SHP77 (cell line): ENCODE results near the gene BABAM2.
"Not testable (repeated sequence)": the region's sequence is repeated elsewhere in the genome, so short reads cannot be mapped to it uniquely, and the experiment has no call there.

Source experiments
- DNase-seq, 2 experiments: peaks; one replicate each; lab custom pipeline; 2025; lab: John Stamatoyannopoulos, UW

BABAM2 gene

GRCh38 chr2:28361991-28362710 lies 471.6 kb downstream of the BABAM2 start:
- DNase-seq = no peak

DNA sequence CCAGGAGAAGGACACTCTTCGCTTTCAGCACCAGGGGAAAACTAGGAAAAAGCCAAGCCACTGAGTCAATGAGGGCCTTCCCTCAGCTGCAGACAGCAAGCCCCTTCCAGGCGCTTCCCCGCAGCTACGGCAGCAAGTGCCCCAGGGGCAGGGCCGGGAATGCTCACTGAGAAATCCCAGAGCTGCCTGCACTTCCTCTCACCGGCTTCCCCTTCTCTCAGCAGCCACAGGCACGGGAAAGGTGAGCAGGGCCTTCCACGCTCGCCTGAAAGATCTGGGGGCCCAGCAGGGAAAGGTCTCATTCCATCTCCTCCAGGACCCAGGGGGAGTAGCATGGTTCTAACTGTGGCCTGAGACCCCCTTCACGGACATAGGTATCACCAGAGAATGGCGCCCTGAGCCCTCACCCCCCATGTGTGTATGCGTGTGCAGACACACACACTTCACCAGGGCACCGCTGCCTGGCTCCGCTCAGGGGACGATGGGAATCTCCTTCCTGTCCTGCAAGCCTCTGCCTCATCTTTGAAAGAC lies 472.5 kb downstream of the BABAM2 start:
- no peak for DNase-seq

DNA sequence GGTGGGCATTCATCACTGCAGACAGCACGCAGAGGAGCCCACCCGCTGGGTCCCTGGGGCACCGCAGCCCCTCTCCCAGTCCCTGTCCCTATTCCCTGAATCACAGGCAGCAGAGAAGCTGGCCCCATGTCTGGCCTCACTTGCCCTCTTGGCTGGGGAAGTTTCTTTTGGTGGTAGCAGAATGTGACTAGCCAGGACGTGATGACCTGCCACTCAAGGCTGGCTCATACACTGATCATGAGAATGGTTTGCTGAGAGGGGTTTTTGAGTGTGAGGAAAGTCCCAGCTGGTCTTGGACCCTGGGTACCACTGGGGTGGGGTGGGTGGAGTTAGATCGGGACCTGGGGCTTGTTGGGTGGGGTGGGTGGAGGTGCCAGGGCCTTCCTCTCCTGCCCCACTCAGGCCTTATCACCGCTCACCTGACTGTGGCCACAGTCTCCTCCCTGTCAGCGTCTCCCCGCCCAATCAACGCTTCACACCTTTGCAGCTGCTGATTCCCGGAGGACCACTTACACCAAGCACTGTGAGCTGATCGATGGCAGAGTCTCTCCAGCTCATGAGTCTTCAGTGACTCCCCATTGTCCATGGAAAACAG lies 473.3 kb downstream of the BABAM2 start:
- DNase-seq = no peak

DNA sequence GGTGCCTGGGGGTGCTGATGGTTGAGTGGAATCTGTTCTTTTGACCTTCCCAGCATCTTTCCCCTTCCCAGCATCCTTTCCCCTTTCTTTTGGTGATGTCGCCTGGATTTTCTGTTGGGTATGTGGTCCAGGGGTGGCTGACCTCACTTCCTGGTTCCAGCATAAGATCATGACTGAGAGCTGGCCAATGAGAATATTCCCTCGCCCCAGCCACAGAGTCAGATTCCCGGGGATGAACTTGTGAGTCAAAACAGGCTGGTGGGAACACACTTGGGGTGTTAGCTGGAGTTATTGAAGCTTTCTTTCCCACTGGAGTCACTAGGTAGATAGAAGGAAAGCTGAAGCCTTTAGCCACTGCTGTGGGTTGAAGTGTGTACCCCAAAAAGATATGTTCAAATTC lies 474.1 kb downstream of the BABAM2 start:
- no peak for DNase-seq

GRCh38 chr2:28365158-28365557 lies 474.6 kb downstream of the BABAM2 start:
- DNase-seq = no peak

DNA sequence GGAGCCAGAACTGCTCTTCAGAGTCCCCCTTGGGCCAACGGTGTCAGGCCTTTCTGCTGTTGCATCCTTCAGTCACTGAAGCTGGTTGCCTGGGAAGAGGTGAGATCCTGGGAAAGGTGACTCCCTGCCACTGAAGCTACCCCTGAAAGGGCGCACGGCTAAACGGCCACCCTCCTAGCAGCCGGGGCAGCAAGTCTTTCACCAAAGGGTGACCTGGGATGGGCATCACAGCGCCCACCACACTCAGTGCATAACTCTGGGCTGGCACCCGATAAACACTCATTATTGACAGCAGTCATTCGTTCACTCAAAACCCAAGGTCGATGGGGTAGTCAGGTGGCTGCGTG lies 475.6 kb downstream of the BABAM2 start:
- no peak for DNase-seq

GRCh38 chr2:28366496-28367282 lies 476.2 kb downstream of the BABAM2 start:
- no peak for DNase-seq

DNA sequence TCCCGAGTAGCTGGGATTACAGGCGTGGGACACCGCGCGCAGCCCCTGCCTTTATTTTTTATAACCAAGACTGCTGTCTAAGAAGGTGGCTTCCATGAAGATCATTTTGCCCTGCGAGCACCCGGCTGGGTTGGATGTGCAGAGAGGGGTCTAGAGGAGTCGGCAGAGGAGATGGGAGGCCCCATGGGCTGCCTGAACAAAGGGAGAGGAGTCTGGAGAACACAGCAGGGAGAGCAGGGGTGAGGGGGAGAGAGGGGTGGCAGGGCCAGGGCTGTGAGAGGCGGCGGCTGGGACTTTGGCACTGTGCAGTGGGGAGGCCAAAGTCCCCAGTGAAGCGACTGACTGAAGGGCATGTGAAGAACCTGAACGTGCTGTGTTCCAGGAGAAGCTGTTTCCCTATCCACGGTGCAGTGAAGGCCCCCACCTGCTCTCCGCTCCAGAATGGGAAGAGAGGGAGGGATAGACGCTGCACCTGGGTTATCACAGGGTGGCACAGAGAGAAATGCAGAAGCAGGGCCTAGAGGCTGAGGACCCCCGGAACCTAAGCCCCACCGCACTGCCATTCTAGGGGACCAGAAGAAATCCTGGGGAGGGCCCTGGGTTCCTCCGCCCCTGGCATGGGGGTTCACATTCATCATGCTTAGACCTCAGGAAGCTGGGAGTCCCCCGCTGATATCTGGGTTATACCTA lies 477.3 kb downstream of the BABAM2 start:
- DNase-seq = no peak

GRCh38 chr2:28368357-28368798 lies 477.8 kb downstream of the BABAM2 start:
- DNase-seq = no peak

GRCh38 chr2:28369358-28369757 lies 478.8 kb downstream of the BABAM2 start:
- DNase-seq = no peak

DNA sequence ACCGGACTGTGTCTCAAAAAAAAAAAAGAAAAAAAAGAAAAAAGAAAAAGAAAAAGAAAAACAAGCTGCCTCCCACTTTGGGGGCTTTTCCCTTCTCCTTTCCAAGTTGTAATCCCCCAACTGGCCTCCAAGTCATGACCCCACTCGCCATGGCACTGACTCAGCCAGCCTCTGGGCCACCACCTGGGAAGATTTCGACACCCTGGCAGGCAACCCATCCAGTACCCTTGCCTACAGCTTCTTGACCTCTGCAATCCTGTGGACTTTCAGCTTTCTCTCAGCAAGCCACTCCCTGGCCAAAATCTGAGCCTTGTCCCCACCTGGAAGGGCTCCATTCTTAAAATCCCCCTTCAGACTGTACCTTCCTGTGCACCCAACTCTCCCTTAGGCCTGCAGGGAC lies 479.8 kb downstream of the BABAM2 start:
- DNase-seq = no peak

DNA sequence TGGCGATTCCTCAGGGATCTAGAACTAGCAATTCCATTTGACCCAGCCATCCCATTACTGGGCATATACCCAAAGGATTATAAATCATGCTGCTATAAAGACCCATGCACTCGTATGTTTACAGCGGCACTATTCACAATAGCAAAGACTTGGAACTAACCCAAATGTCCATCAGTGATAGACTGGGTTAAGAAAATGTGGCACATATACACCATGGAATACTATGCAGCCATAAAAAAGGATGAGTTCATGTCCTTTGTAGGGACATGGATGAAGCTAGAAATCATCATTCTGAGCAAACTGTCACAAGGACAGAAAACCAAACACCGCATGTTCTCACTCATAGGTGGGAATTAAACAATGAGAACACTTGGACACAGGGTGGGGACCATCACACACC lies 481.2 kb downstream of the BABAM2 start:
- DNase-seq = not testable (repeated sequence)

DNA sequence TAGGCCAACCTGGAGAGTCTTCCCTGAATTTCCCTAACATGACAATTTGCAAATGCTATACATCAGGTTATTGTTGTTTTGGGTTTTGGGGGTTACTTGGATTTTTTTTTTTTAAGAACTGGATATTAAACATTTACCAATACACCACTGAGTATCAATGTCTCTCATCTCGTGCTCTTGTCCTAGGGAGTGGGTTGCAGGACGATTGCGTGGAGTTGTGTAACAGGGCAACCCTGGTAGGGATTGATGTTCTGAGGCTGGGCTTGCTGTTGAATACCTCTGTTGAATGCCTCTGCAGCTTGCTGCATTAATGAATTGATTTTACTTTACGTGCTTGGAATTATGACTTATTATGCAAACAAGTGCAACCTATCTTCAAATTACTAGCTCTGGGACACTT lies 483.3 kb downstream of the BABAM2 start:
- DNase-seq = no peak

DNA sequence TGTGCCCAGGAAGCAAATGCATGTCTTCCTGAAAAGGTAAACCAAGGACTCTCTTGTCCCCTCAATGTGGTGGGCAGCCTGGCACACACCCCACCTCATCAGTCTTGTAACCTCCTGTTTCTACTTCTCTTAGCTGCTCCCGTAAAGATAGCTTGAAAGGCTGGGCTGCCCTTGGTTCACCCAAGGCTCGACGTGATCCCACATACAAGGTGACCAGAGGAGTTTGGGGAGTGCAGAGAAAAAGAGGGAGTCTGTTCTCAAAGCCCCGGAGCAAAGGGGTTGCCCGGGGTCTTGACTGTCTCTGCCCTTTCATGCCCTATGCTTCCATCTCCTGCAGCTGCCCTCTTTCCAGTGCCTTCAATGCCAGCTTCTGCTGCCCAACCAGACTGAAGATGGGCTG lies 483.8 kb downstream of the BABAM2 start:
- DNase-seq = no peak

DNA sequence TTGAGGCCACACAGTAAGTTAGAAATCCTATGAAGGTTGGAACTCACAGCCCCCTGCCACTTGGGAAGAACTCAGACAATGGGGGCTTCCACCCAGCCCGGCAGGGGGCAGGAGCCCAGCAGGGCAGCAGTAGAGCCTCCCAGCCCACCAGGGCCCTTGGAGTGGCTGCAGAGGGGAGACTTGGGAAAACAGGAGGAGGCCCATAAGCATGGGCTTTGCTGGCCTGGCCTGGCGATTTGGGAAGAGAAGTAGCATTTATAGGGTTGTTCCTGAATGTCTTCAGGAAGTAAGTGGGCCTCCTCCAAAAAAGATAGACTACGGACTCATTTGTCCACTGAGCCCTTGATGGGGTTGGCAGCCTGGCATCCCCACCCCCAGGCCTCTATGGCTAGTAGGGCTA lies 484.7 kb downstream of the BABAM2 start:
- DNase-seq = no peak

- no peak for DNase-seq
Measured at GRCh38 chr2:28375742-28376631, 485.5 kb downstream of the BABAM2 start.

DNA sequence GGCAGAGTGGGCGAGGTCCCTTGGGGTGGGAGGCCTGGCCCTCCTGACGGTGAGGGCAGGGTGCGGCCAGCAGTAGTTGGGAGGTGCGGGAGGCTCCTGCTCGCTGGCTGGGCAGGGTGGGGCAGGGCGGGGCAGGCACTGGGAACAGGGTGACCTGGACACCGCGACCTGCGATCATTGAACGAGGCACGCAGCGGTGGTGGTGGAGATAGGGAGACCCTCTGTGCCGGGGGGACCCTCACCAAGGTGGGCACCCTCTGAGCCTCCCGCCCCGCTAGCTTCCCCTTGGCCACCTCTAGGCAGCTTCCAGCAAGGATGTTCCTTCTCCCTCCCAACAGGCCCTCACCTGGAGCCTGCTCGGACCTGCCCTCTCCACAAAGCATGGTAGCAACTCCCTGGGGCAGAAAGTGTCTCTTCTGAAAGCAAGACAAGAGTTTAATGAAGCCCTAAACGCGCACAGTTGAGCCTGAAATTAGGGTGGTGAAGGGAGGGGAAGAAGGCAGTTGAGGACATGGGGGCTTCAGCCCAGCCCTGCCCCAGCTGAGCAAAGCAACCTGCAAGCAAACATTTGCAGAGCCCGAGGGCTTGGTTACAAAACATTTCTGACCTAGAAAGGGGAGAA lies 486.8 kb downstream of the BABAM2 start:
- no peak for DNase-seq

- peak in 1 of 2 experiments; percentile 4 for DNase-seq
Measured at GRCh38 chr2:28377984-28378678, 487.6 kb downstream of the BABAM2 start.

GRCh38 chr2:28378679-28379584 lies 488.4 kb downstream of the BABAM2 start:
- DNase-seq = no peak
